K562 (cell line): ENCODE measurements around the gene DPP3. TPM values are rescaled to one million over a fixed set of nuclear protein-coding genes. Genes with fewer than 3 reads are reported as not detected.

ENCODE experiments used
- ATAC-seq: fragments of 200-7000 bp; cut with Tn5 transposase; 3 replicates; pipeline ENCODE4 v1.9.1; 2020; ENCODE audit warnings: moderate library complexity
- BruUV-seq: library from RNA; stranded (reverse); fragments of 400-500 nt; replicated peaks from 2 replicates; lab custom pipeline; 2021; lab: Mats Ljungman, UMichigan
- CTCF ChIA-PET: fragments of 300-600 bp; formaldehyde crosslinking; extraction: SDS; loops from one replicate; lab custom pipeline; 2021; ENCODE audit warnings: low intra/inter-chr PET ratio; lab: Yijun Ruan, JAX
- POLR2A ChIA-PET: fragments of 300-600, 350-650 bp; sonication (Branson Sonifier 250); formaldehyde crosslinking; extraction: SDS; loops from one replicate; lab custom pipeline; 2021; ENCODE audit warnings: antibody characterized with exemption, inconsistent platforms; lab: Yijun Ruan, JAX
- DNase-seq, 4 experiments: peaks; one replicate each; pipeline versions ENCODE4 v3.0.0 to v3.0.0-alpha.2; 2011 to 2018; ENCODE audit warnings: low spot score in 3 of 4, mixed read lengths in 3 of 4; ENCODE audit errors: extremely low read depth in 1 of 4
- FAIRE-seq: peaks from 2 replicates; lab custom pipeline; 2011; peaks lifted over from hg19 to GRCh38; lab: Jason Lieb, UNC
- H2AFZ ChIP-seq: 2 replicates; pipeline ENCODE4 v1.6.0; 2011; ENCODE audit warnings: low read depth, low read length, control low read depth, inconsistent platforms
- H3K27ac ChIP-seq: fragments of 200-600 bp; 3 replicates; pipeline ENCODE4 v1.8.0; 2011; ENCODE audit warnings: low read depth, mild to moderate bottlenecking, control low read depth, inconsistent platforms, low read length, moderate library complexity, mixed read lengths; ENCODE audit errors: extremely low read depth
- H3K27me3 ChIP-seq, 2 experiments: fragments of 300-600 bp in 1 of 2; 2 replicates in 1 of 2; 3 replicates in 1 of 2; pipeline versions ENCODE4 v1.6.0 to v1.8.0; 2011; ENCODE audit warnings: inconsistent platforms in 2 of 2, low read length in 2 of 2, mild to moderate bottlenecking in 1 of 2, mixed read lengths in 1 of 2, moderate library complexity in 1 of 2; ENCODE audit not compliant: control insufficient read depth in 2 of 2, insufficient read depth in 2 of 2
- H3K36me3 ChIP-seq: fragments of 300-600 bp; 3 replicates; pipeline ENCODE4 v1.8.0; 2011; ENCODE audit warnings: mild to moderate bottlenecking, low read length, inconsistent platforms; ENCODE audit not compliant: control insufficient read depth, insufficient read depth
- H3K4me1 ChIP-seq, 2 experiments: fragments of 200-600 bp in 1 of 2; replicated peaks in 1 of 2; 2 replicates in 1 of 2; 3 replicates in 1 of 2; pipeline versions ENCODE4 v1.5.1 to v1.8.0; 2011; ENCODE audit warnings: inconsistent platforms in 2 of 2, low read length in 2 of 2, mild to moderate bottlenecking in 1 of 2, mixed read lengths in 1 of 2, moderate library complexity in 1 of 2; ENCODE audit not compliant: control insufficient read depth in 2 of 2, insufficient read depth in 2 of 2
- H3K4me2 ChIP-seq: 2 replicates; pipeline ENCODE4 v1.6.1; 2011; ENCODE audit warnings: low read length, control low read depth, inconsistent platforms, mixed read lengths; ENCODE audit not compliant: insufficient read depth
- H3K4me3 ChIP-seq: fragments of 200-600 bp; sonication (generic), shearing (Covaris generic); 2 replicates; pipeline ENCODE4 v1.5.1; 2016; ENCODE audit warnings: control low read depth, inconsistent platforms
- H3K79me2 ChIP-seq: fragments of 200-600 bp; 3 replicates; pipeline ENCODE4 v1.8.0; 2011; ENCODE audit warnings: low read length, inconsistent platforms; ENCODE audit not compliant: control insufficient read depth, insufficient read depth
- H3K9ac ChIP-seq, 2 experiments: 2 replicates each; pipeline versions ENCODE4 v1.6.0 to v1.6.1; 2011; ENCODE audit warnings: low read depth in 2 of 2, low read length in 2 of 2, control low read depth in 1 of 2, inconsistent platforms in 1 of 2, mild to moderate bottlenecking in 1 of 2, mixed read lengths in 1 of 2; ENCODE audit not compliant: insufficient read depth in 1 of 2
- H3K9me1 ChIP-seq: one replicate; pipeline ENCODE4 v1.6.0; 2011; ENCODE audit warnings: inconsistent platforms, mild to moderate bottlenecking, low read length, moderate library complexity; ENCODE audit not compliant: control insufficient read depth, insufficient read depth
- H3K9me3 ChIP-seq: replicated peaks from 2 replicates; pipeline ENCODE4 v1.5.1; 2011; ENCODE audit warnings: low read depth, low read length, inconsistent platforms; ENCODE audit not compliant: control insufficient read depth, insufficient read depth
- H4K20me1 ChIP-seq: replicated peaks from 2 replicates; pipeline ENCODE4 v1.6.1; 2011; ENCODE audit warnings: low read length, inconsistent platforms, mixed read lengths; ENCODE audit not compliant: control insufficient read depth, insufficient read depth
- ARID2 ChIP-seq: fragments of 450-650 bp; IDR thresholded peaks from 2 replicates; pipeline ENCODE4 v1.6.1; 2017; ENCODE audit warnings: antibody characterized with exemption, mild to moderate bottlenecking
- BCOR ChIP-seq: fragments of 450-650 bp; IDR thresholded peaks from 2 replicates; pipeline ENCODE4 v1.6.1; 2016
- BMI1 ChIP-seq: fragments of 150-350 bp; IDR thresholded peaks from 2 replicates; pipeline ENCODE4 v1.6.1; 2014; ENCODE audit warnings: low read length
- HDGF ChIP-seq: fragments of 450-650 bp; IDR thresholded peaks from 2 replicates; pipeline ENCODE4 v1.6.1; 2016
- KDM1A ChIP-seq, 2 experiments: fragments of 450-650 bp; IDR thresholded peaks; 2 replicates each; pipeline ENCODE4 v1.6.1; 2016; ENCODE audit warnings: mild to moderate bottlenecking in 2 of 2
- RBM25 ChIP-seq: fragments of 200-400 bp; formaldehyde crosslinking; IDR thresholded peaks from 2 replicates; pipeline ENCODE4 v1.6.1; 2018; ENCODE audit warnings: low read length, low read depth, moderate library complexity; ENCODE audit not compliant: severe bottlenecking
- SMAD2 ChIP-seq: fragments of 150-350 bp; IDR thresholded peaks from 2 replicates; pipeline ENCODE4 v1.6.1; 2014; ENCODE audit warnings: low read depth, mild to moderate bottlenecking, low read length
- TFAM ChIP-seq: fragments of 250-450 bp; sonication (Bioruptor Pico); conservative IDR thresholded peaks from 2 replicates; pipeline ENCODE4 v1.5.0; 2021; ENCODE audit warnings: mild to moderate bottlenecking, moderate library complexity
- ZNF184 ChIP-seq: sonication (generic); formaldehyde crosslinking; IDR thresholded peaks from 2 replicates; pipeline ENCODE4 v1.5.0; 2020; ENCODE audit warnings: missing genetic modification reagents
- ZNF431 ChIP-seq: sonication (generic); formaldehyde crosslinking; IDR thresholded peaks from 2 replicates; pipeline ENCODE4 v1.8.0; 2022; ENCODE audit warnings: mild to moderate bottlenecking, missing genetic modification reagents
- WGBS: fragments of 100-300 bp; shearing (Covaris generic); methylation state at CpG from one replicate; pipeline ENCODE4 v1.1.6; 2016; ENCODE audit warnings: low coverage, mixed read lengths; ENCODE audit not compliant: insufficient coverage; ENCODE audit errors: missing lambda C conversion rate; 5-methylcytosine and 5-hydroxymethylcytosine counted together
- in situ Hi-C: fragments of 300-500 bp; cut with MboI; formaldehyde crosslinking; loops from 4 replicates; pipeline ENCODE4 v1.15.0; 2018; ENCODE audit warnings: inconsistent platforms, mixed read lengths
- intact Hi-C: fragments of 100-400 bp; cut with micrococcal nuclease; formaldehyde crosslinking; loops from 2 replicates; pipeline ENCODE4 v1.14.2; 2022
- polyA plus RNA-seq, 8 experiments: library from polyadenylated mRNA; depleted of rRNA in 4 of 8; stranded (reverse) in 5 of 8; unstranded in 3 of 8; fragments of >200 nt; fragmentation: Nextera tagmentation in 2 of 8; fragmentation: Illumina TruSeq in 1 of 8; extraction: Ambion mirVana in 2 of 8; extraction: Trizol in 1 of 8; gene quantifications; 2 replicates each; pipeline versions ENCODE4 v1.2.1 to v1.2.3, GENCODE V29; 2011 to 2014; ENCODE audit warnings: inconsistent platforms in 1 of 8, missing spikeins in 1 of 8
- total RNA-seq, 7 experiments: library from RNA; depleted of rRNA in 6 of 7; stranded (reverse); fragments of >200 nt in 6 of 7; fragmentation: Illumina TruSeq in 2 of 7; extraction: Trizol in 2 of 7; gene quantifications; 2 replicates each; pipeline versions ENCODE4 v1.2.1 to v1.2.3, GENCODE V29; 2011 to 2021; ENCODE audit warnings: low replicate concordance in 1 of 7
- TF ChIP-seq, protein P1 (sequence below): fragments of 450-650 bp; conservative IDR thresholded peaks from 2 replicates; pipeline ENCODE4 v1.6.1; 2016; ENCODE audit warnings: missing genetic modification characterization, low read depth, mild to moderate bottlenecking, missing compliant biosample characterization, moderate library complexity
- TF ChIP-seq, protein P2 (sequence below): sonication (generic); formaldehyde crosslinking; IDR thresholded peaks from 2 replicates; pipeline ENCODE4 v1.8.0; 2022; ENCODE audit warnings: mild to moderate bottlenecking, missing genetic modification reagents, borderline replicate concordance

DPP3 gene
- total and polyA plus RNA-seq, 9 of the 15 experiments (the other 6 are each of a cell fraction or from before 2014, with no cell fraction given) = 3.7 to 69.2 (median 43.3) TPM

DNA sequence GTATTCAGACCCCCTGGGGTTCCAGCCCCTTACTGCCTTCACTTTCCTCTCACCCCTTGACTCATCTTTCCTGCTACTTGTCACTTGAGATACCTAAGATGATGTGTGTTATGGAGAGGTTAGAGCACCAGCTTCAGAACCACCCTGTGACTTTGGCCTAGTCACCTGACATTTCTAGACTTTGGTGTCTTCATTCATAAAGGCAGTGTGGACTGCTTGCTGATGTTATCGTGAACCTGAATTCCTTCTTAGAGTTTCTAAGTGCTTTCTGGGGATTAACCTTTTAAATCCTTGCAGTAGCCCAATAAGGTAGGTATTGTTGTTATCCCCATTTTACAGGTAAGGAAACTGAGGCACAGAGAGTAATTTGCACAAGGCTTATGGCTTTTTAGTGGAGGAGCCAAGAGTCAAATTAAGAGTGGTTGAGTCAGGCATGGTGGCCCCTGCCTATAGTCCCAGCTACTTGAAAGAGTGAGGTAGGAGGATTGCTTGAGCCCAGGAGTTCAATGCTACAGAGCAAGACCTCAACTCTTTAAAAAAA is 25.1 kb downstream of the DPP3 start:
- TF ChIP-seq KDM1A (IDR thresholded peaks at IDR 0.05) (0 out of 4 replicates have a peak, but pooled peaks of 1 of the 2 experiments have one; percentile 10), ARID2 (no peak), HDGF (no peak), SMAD2 (no peak), RBM25 (peak; percentile 64), BMI1 (no peak), BCOR (0 out of 2 replicates have a peak, but pooled peaks have one; percentile 41), TFAM (CRISPR knock-in tag) (no peak), ZNF184 (no peak), ZNF431 (CRISPR knock-in tag) (no peak)
- TF ChIP-seq, protein P1, sequence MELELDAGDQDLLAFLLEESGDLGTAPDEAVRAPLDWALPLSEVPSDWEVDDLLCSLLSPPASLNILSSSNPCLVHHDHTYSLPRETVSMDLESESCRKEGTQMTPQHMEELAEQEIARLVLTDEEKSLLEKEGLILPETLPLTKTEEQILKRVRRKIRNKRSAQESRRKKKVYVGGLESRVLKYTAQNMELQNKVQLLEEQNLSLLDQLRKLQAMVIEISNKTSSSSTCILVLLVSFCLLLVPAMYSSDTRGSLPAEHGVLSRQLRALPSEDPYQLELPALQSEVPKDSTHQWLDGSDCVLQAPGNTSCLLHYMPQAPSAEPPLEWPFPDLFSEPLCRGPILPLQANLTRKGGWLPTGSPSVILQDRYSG (tag) = no peak
- TF ChIP-seq, protein P2, sequence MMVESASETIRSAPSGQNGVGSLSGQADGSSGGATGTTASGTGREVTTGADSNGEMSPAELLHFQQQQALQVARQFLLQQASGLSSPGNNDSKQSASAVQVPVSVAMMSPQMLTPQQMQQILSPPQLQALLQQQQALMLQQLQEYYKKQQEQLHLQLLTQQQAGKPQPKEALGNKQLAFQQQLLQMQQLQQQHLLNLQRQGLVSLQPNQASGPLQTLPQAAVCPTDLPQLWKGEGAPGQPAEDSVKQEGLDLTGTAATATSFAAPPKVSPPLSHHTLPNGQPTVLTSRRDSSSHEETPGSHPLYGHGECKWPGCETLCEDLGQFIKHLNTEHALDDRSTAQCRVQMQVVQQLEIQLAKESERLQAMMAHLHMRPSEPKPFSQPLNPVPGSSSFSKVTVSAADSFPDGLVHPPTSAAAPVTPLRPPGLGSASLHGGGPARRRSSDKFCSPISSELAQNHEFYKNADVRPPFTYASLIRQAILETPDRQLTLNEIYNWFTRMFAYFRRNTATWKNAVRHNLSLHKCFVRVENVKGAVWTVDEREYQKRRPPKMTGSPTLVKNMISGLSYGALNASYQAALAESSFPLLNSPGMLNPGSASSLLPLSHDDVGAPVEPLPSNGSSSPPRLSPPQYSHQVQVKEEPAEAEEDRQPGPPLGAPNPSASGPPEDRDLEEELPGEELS (CRISPR knock-in tag) = no peak
- TF ChIP-seq, all 486 proteins: peak for 3
- no TSS peak for BruUV-seq
- no peaks in the 10 kb centered on the region; the same call in 1 of the 2 replicates for H4K20me1 ChIP-seq
- no peak overlapping the region; a peak in 1 of 4 replicates for H3K9ac ChIP-seq
- no peaks in the 10 kb centered on the region for H3K79me2 ChIP-seq
- ChIA-PET CTCF (no interaction called here), POLR2A (interaction anchor here (0.6 to 1.3 kb wide), 2 partner anchors 21 to 1150 kb away, joined by 3 read pairs; no protein-coding TSS in a partner anchor)
- no peaks in the 10 kb centered on the region for H3K9me1 ChIP-seq
- FAIRE-seq = no peak
- in situ Hi-C loops (no loop called here), intact Hi-C loops (no loop called here)
- no peak overlapping the region for H2AFZ ChIP-seq
- no peaks in the 10 kb centered on the region for H3K9me3 ChIP-seq
- WGBS = 36% methylated on average over 1 of the region's 1 CpG
- peaks cover 19% of the 10 kb centered on the region; the same call in 1 of the 3 replicates for H3K36me3 ChIP-seq
- no peak for ATAC-seq
- DNase-seq = no peak
- no peak overlapping the region for H3K4me3 ChIP-seq
- H3K27ac ChIP-seq = no peak overlapping the region
- no peak overlapping the region for H3K4me2 ChIP-seq
- peaks cover 3 to 7% of the 10 kb centered on the region in 2 experiments; a peak in 4 of 5 replicates for H3K4me1 ChIP-seq
- no peaks in the 10 kb centered on the region for H3K27me3 ChIP-seq
